HT1080 (cell line): ENCODE measurements around the gene AQP7. TPM values are rescaled to one million over a fixed set of nuclear protein-coding genes. Genes with fewer than 3 reads are reported as not detected.
"Not testable (repeated sequence)": the region's sequence is repeated elsewhere in the genome, so short reads cannot be mapped to it uniquely, and the experiment has no call there.

ENCODE experiments used
- DNase-seq: peaks from one replicate; pipeline ENCODE4 v3.0.0-alpha.2; 2015; ENCODE audit warnings: low read depth
- total RNA-seq: library from RNA; depleted of rRNA; stranded (reverse); fragments of >200 nt; shearing (Covaris generic); gene quantifications from 2 replicates; pipeline ENCODE4 v1.2.3, GENCODE V29; 2014

The AQP7 gene
- total RNA-seq, 1 experiment from 2014 or later: not detected

DNA sequence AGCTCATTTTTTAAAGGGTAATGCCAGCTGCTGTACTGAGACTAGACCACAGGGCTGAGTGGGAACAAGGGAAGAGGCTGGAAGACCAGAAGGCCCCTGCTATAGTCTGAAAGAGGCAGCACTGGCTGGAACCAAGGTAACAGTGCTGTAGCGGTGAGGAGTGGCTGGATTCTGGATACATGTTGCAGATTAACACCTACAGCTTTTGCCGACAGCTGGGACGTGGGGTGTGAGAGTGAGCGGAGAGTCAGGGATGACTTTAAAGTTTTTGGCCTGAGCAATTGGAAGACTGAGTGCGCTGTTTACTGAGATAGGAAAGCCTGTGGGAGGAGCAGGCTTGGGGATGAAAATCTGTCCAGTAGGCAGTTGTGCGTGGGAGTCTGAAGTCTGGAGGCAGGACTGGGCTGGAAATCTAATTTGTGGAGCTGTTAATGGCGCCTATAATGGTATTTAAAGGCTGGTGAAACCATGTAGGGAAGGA lies 26.5 kb downstream of the AQP7 start:
- DNase-seq: no peak

DNA sequence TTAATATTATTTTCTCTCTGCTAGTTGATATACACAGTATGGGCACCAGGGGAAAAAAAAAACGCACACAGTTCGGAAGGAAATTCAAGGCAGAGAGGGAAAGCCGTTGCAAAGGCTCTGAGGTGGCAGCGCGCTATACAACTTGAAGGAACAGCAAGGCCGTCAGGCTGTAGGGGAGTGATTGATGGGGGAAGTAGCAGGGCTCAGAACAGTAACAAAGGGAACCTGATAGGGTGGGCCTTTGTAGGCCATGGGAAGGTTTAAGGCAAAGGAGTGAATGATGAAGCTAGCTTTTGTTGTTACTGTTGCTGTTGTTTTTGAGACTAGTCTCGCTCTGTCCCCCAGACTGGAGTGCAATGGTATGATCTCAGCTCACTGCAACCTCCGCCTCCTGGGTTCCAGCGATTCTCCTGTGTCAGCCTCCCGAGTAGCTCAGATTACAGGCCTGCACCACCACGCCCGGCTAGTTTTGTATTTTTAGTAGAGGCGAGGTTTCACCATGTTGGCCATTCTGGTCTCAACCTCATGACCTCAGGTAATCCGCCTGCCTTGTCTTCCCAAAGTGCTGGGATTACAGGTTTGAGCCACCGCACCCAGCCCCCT lies 27.0 kb downstream of the AQP7 start:
- no peak for DNase-seq

DNA sequence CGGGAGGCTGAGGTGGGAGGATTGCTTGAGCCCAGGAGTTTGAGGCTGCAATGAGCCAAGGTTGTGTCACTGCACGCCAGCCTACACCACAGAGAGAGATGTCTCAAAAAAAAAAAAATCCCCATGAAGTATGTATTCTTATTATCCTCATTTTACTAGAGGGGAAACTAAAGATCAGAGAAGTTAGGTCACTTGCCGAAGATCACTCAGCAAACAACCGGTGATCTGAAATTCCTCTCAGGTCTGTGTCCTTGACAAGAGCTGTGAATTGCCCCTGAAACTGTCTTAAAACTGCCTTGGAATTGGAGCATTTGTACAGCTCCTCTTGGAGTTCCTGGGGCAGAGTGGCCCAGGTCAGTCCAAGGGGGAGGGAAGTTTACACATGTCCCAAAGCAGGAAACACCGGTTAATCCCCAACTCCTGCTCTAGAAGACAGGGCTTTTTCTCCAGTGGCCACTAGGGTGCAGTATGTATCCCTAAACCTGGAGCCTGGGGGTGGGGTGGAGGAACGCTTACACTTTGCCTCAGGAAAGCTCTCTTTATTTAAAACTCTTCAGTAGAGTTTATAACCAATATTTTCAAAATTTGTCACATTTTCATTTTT lies 27.6 kb downstream of the AQP7 start:
- DNase-seq: peak; percentile 67

DNA sequence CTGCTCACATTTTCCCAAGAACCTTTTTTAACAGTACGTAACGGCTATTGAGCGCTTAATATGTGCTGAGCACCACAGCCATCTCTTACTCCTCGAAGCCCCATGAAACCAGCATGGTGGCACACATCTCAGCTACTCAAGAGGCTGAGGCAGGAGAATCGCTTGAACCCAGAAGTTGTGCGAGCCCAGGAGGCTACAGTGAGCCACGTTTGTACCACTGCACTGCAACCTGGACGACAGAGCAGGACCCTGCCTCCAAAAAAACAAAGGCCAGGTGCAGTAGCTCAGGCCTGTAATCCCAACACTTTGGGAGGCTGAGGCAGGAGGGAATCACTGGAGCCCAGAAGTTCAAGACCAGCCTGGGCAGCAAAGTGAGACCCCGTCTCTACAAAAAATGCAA lies 28.2 kb downstream of the AQP7 start:
- no peak for DNase-seq

DNA sequence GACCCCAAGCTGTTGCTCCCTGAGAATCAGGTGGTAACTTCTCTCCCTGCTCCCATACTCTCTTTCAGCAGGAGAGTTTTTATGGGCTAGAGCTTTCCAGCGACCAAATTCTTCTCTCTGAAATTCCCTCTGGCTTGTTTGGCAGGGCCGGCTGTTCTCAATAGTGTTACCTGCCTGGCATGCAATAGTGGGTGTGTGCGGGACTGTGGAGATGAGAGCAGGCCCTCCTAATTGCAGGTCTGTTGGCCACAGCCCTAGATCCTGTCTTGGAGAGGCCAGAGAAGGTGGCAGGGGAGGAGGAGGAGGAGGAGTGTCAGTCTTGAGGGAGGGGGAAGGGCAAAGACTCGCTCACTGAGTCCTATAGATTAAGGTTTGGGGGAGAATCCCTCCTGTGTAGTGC lies 29.5 kb downstream of the AQP7 start:
- DNase-seq: no peak

DNA sequence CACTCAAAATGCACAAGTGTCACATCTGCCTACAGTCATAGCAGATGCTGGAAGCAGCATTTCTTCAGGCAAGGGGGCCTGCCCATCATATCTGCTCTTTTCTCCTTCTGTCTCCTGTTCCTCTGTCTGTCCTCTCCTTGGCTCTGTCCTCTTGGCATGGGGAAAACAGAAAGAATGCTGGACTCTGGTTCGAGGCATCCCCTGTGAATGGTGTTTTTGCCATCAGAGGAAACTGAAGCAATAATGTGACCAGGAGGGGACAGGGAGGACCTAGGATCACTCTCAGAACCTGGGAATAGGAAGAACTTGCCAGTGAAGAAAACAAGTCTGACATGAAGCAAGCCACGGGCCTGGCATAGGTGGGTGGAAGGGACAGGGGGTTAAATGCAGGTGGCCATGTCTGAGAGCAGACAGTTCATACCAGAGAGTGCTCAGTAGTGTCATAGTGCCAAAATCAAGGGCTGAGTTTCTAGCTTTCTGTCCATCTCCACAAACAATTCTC lies 35.3 kb downstream of the AQP7 start:
- no peak for DNase-seq

DNA sequence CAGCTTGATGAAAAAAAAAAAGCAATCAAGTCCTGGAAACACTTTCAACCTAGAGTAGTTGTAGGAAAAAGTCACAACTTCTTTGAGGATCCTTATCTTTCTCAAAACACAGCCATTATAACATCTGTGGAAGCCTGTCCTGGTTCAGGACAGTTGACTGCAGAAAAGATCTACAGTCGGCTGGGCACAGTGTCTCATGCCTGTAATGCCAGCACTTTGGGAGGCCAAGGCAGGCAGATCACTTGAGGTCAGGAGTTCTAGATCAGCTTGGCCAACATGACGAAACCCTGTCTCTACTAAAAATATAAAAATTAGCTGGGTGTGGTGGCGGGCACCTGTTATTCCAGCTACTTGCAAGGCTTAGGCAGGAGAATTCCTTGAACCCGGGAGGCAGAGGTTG lies 37.6 kb downstream of the AQP7 start:
- DNase-seq: not testable (repeated sequence)

DNA sequence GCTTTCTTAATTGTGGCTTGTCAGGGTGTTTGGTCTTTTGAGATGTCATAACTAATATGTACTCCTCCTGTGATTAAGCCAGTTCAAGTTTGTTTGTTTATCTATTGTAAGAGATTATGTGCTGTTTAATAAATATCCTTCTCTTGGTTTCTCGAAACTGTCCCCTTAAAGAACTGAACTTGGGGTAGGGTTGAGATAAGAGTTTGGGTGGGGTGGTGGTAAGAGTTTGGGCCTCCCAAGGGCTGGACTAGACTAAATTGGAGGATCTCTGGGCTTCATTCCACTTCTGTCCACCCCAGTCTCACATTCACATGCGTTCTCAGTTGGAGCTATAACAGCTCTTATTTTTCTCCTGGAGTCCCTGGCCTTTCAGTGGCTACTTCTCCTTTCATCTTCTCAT lies 38.2 kb downstream of the AQP7 start:
- no peak for DNase-seq

DNA sequence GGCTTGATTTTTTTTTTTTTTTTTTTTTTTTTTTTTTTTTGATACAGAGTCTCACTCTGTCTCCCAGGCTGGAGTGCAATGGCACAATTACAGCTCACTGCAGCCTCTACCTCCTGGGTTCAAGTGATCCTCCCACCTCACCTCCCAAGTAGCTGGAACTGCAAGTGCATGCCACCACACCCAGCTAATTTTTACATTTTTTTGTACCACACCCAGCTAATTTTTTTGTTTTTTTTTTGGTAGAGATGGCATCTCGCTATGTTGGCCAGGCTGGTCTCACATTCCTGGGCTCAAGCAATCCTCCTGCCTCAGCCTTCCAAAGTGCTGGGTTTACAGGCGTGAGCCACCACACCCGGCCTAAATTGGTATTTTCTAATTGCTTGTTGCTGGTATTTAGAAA lies 43.7 kb downstream of the AQP7 start:
- not testable (repeated sequence) for DNase-seq

DNA sequence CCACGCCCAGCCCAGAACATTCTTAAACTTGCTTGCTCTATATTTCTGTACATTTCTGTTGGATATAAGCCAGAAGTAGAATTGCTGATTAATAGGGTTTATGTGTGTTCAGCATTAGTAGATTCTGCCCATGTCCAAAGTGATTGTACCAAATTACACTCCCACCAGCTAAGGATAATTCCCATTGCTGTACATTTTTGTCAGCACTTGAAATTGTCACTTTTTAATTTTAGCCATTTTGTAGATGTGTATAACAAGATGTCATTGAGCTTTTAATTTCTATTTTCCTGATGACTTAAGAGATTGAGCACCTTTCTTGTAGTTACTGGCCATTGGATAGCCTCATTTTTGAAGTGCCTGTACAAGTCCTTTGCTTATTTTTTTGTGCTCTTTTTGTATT lies 46.4 kb downstream of the AQP7 start:
- DNase-seq: no peak

DNA sequence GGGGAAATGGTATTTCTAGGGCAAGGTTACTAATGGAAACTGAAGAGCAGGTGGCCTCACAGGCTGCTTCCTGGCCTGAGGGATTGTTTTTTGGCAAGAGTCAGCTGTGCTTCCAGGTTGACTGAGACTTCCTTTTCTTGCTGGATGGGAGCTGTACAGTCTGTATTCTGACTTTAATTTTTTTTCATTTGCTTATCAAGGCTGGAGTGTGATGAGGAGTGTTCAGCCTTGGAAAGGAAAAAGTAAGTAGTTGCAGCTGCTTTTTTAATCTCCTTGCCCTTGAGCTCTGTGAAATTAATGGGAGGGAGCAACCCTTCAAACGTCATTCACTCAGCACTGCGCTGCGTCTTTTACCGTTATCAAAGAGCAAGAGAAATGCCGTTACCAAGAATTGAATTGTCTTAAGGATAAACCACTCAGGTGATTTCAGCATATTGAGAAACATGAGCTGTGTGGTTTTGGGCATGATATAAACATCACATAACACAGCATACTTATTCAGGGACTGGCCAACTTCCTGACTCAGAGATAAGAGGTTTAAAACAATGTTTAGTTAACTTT lies 47.6 kb downstream of the AQP7 start:
- DNase-seq: no peak

DNA sequence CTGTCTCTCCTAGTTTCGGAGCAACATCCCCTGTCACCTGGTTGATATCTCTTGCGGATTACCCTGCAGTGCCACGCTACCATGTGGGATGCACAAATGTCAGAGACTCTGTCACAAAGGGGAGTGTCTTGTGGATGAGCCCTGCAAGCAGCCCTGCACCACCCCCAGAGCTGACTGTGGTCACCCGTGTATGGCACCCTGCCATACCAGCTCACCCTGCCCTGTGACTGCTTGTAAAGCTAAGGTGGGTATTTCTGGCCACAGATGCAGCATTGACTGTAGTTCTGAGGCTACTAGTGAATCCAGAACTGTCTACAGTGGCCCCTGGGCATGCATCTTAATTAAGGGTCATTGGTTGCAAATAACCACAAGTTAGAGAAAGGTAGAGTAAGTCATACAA lies 50.8 kb downstream of the AQP7 start:
- no peak for DNase-seq

DNA sequence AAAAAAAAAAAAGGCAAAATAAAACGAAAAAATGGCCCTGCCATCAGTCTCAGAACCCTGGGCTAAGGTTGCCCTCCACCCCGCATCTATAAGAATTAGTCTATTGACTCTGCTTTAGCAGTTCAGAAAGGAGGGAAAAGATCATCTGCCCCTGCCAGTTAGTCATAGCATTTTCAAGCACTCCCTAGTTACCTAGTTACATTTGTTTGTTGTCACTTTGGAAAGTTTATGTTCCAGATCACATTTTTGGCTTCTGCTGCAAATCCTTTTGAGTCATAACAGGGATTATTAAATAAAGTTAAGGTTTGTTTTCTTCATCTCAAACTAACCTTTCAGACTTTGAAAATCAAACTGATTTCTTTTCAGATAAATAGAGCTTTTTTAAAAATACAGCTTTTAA lies 52.1 kb downstream of the AQP7 start:
- peak; percentile 46 for DNase-seq

DNA sequence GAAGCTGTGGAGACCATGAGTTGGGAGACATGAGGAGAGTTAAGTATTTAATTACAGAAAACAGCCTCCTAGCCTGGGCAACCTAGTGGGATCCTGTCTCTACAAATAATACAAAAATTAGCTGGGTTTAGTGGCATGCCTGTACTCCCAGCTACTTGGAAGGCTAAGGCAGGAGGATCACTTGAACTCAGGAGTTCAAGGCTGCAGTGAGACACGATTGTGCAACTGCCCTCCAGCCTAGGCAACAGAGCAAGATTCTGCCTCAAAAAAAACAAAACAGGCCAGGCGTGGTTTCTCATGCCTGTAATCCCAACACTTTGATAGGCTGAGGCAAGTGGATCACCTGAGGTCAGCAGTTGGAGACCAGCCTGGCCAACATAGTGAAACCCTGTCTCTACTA lies 52.6 kb downstream of the AQP7 start:
- no peak for DNase-seq

DNA sequence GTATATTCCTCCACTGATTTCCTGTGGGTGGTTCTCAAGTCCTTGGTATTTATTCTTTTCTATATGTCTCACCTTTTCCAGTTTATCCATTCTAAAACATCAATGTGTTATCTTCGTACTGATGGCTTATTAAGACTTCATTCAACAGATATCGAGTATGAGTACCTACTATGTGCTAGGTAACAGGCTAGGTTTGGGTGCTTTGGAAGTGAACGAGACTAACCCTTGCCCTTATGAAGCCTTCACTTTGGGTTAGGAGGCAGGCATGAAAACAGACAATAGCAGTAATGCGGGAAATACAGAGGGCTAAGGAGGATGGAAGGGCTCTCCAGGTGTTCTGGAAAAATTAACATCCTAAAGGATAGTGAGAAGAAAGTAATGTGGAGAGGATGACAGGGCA lies 53.4 kb downstream of the AQP7 start:
- no peak for DNase-seq

DNA sequence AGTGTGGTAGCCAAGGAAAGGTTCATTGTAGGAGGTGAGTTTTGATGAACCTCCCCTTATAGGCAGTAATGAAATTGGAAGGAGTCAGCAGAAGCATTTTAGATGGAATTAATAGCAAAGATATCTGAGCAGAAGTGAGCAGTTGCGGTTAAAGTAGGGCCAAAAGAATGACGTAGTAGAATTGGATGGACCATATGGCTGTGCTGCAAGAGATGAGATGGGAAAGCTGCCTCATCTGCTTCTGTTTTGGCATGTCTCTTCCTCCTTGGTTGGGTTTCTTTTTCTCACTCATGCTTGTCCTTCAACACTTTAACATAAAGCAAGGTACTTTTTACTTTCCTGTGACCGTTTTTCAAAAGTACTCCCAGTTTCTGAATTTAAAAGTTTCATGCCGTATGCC lies 55.8 kb downstream of the AQP7 start:
- no peak for DNase-seq

DNA sequence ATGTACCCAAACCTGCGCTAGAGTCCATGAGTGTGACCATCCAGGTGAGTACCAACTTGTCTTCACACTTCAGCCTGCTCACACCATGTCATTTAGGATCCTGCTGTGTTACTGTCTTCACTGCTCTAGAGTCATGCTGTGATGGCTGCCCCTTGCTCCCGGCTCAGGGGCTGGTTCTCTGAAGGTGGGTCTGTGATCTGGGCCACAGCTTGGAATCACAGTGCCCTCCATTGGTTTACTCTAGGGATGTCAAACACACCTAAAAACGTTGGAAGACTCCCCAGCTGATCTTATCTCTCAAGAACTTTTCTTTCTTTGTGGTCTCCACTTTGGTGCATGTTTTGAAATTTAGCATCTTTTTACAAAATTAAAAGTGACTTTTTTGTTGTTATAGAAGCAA lies 58.2 kb downstream of the AQP7 start:
- DNase-seq: no peak

DNA sequence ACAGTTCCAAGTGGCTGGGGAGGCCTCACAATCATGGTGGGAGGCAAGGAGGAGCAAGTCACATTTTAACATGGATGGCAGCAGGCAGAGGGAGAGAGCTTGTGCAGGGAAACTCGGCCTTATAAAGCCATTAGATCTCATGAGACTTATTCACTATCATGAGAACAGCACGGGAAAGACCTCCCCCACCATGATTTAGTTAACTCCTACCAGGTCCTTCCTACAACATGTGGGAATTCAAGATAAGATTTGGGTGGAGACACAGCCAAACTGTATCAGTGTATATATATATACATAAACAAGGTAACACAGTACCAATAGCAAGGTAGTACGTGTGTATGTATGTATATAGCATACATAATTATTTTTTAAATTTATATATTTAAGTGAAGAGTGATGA lies 61.2 kb downstream of the AQP7 start:
- no peak for DNase-seq

DNA sequence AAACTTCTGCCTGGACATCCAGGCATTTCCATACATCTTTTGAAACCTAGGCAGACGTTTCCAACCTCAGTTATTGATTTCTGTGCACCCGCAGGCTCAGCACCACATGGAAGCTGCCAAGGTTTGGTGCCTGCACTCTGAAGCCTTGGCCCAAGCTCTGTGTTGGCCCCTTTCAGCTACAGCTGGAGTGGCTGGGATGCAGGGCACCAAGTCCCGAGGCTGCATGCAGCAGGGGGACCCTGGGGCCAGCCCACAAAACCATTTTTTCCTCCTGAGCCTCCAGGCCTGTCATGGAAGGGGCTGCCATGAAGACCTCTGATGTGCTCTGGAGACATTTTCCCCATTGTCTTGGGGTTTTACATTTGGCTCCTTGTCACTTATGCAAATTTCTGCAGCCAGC lies 62.2 kb downstream of the AQP7 start:
- DNase-seq: no peak
